Measurements from ENCODE around the gene KLHL24.

DNA sequence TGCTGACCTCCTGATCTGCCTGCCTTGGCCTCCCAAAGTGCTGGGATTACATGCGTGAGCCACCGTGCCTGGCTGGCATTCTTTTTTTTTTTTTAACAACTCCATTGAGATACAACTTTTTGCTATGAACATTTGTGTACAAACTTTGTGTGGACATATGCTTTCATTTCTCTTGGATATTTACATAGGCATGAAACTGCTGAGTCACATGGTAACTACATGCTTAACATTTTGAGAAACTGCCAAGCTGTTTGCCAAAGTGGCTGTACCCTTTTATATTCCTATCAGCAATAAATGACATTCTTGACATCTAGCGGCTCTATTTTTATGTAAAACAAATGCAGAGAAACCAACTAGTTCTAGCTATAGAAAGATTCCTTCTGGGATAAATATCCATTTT, 53.5 kb downstream of the KLHL24 start:
- TF ChIP-seq CTCF (conservative IDR thresholded peaks at IDR 0.05; ENCODE audit: low read depth, low read length) (no peak), RAD21 (IDR thresholded peaks at IDR 0.05; ENCODE audit: low read length) (no peak), ELK1 (IDR thresholded peaks at IDR 0.05; ENCODE audit: borderline replicate concordance, low read depth, low read length) (no peak), MXI1 (IDR thresholded peaks at IDR 0.05; ENCODE audit: borderline replicate concordance, low read depth, low read length) (no peak), BHLHE40 (IDR thresholded peaks at IDR 0.05; ENCODE audit: low read depth, low read length) (no peak), POLR2A (IDR thresholded peaks at IDR 0.05; ENCODE audit: low read depth, low read length) (no peak)
